ENCODE results near the gene XYLB.

Gene XYLB

GRCh38 chr3:38345879-38346586 lies 552 bp upstream of the XYLB start:
- Mint-ChIP-seq H3K36me3 (no peaks in the 10 kb centered on the region), H3K27ac (no peak overlapping the region), H3K27me3 (peaks cover 2% of the 10 kb centered on the region), H3K9me3 (no peaks in the 10 kb centered on the region), H3K4me3 (peak overlapping the region; percentile 87), H3K4me1 (no peaks in the 10 kb centered on the region)

GRCh38 chr3:38347421-38348200 lies 1.0 kb downstream of the XYLB start:
- H3K4me3 Mint-ChIP-seq, result peak overlapping the region; percentile 82
- no peaks in the 10 kb centered on the region for H3K9me3 Mint-ChIP-seq
- H3K36me3 Mint-ChIP-seq, result no peaks in the 10 kb centered on the region
- H3K4me1 Mint-ChIP-seq, result no peaks in the 10 kb centered on the region
- peak overlapping the region; percentile 59 for H3K27ac Mint-ChIP-seq
- peaks cover 2% of the 10 kb centered on the region for H3K27me3 Mint-ChIP-seq

GRCh38 chr3:38348903-38349302 lies 2.3 kb downstream of the XYLB start:
- Mint-ChIP-seq H3K27ac (no peak overlapping the region), H3K4me3 (no peak overlapping the region), H3K9me3 (no peaks in the 10 kb centered on the region), H3K27me3 (no peaks in the 10 kb centered on the region), H3K36me3 (no peaks in the 10 kb centered on the region), H3K4me1 (no peaks in the 10 kb centered on the region)

GRCh38 chr3:38349684-38350359 lies 3.2 kb downstream of the XYLB start:
- H3K27ac Mint-ChIP-seq, result no peak overlapping the region
- H3K4me1 Mint-ChIP-seq, result no peaks in the 10 kb centered on the region
- no peaks in the 10 kb centered on the region for H3K9me3 Mint-ChIP-seq
- H3K4me3 Mint-ChIP-seq, result no peak overlapping the region
- no peaks in the 10 kb centered on the region for H3K27me3 Mint-ChIP-seq
- no peaks in the 10 kb centered on the region for H3K36me3 Mint-ChIP-seq

GRCh38 chr3:38353151-38353550 lies 6.6 kb downstream of the XYLB start:
- H3K4me1 Mint-ChIP-seq, result no peaks in the 10 kb centered on the region
- no peak overlapping the region for H3K4me3 Mint-ChIP-seq
- no peaks in the 10 kb centered on the region for H3K27me3 Mint-ChIP-seq
- no peaks in the 10 kb centered on the region for H3K9me3 Mint-ChIP-seq
- no peak overlapping the region for H3K27ac Mint-ChIP-seq
- H3K36me3 Mint-ChIP-seq, result no peaks in the 10 kb centered on the region

GRCh38 chr3:38354588-38355330 lies 8.2 kb downstream of the XYLB start:
- no peaks in the 10 kb centered on the region for H3K27me3 Mint-ChIP-seq
- no peaks in the 10 kb centered on the region for H3K9me3 Mint-ChIP-seq
- no peaks in the 10 kb centered on the region for H3K36me3 Mint-ChIP-seq
- no peak overlapping the region for H3K27ac Mint-ChIP-seq
- H3K4me3 Mint-ChIP-seq, result no peak overlapping the region
- no peaks in the 10 kb centered on the region for H3K4me1 Mint-ChIP-seq

- Mint-ChIP-seq H3K27ac (no peak overlapping the region), H3K4me1 (no peaks in the 10 kb centered on the region), H3K27me3 (no peaks in the 10 kb centered on the region), H3K4me3 (no peak overlapping the region), H3K36me3 (peaks cover 2% of the 10 kb centered on the region), H3K9me3 (no peaks in the 10 kb centered on the region)
Observed at GRCh38 chr3:38359038-38359437, 12.5 kb downstream of the XYLB start.

- no peak overlapping the region for H3K4me3 Mint-ChIP-seq
- H3K9me3 Mint-ChIP-seq, result no peaks in the 10 kb centered on the region
- H3K36me3 Mint-ChIP-seq, result peaks cover 2% of the 10 kb centered on the region
- no peak overlapping the region for H3K27ac Mint-ChIP-seq
- peaks cover 7% of the 10 kb centered on the region for H3K4me1 Mint-ChIP-seq
- no peaks in the 10 kb centered on the region for H3K27me3 Mint-ChIP-seq
Observed at GRCh38 chr3:38360345-38360744, 13.8 kb downstream of the XYLB start.

- Mint-ChIP-seq H3K27ac (no peak overlapping the region), H3K4me3 (no peak overlapping the region), H3K36me3 (peaks cover 2% of the 10 kb centered on the region), H3K9me3 (no peaks in the 10 kb centered on the region), H3K27me3 (no peaks in the 10 kb centered on the region), H3K4me1 (peaks cover 7% of the 10 kb centered on the region)
Observed at GRCh38 chr3:38361496-38361895, 14.9 kb downstream of the XYLB start.

GRCh38 chr3:38362825-38363224 lies 16.2 kb downstream of the XYLB start:
- H3K4me1 Mint-ChIP-seq, result peaks cover 7% of the 10 kb centered on the region
- H3K36me3 Mint-ChIP-seq, result peaks cover 2% of the 10 kb centered on the region
- H3K4me3 Mint-ChIP-seq, result no peak overlapping the region
- no peaks in the 10 kb centered on the region for H3K27me3 Mint-ChIP-seq
- H3K27ac Mint-ChIP-seq, result no peak overlapping the region
- no peaks in the 10 kb centered on the region for H3K9me3 Mint-ChIP-seq

GRCh38 chr3:38364721-38365400 lies 18.3 kb downstream of the XYLB start:
- H3K4me3 Mint-ChIP-seq, result no peak overlapping the region
- H3K9me3 Mint-ChIP-seq, result no peaks in the 10 kb centered on the region
- H3K4me1 Mint-ChIP-seq, result peaks cover 7% of the 10 kb centered on the region
- H3K36me3 Mint-ChIP-seq, result peaks cover 2% of the 10 kb centered on the region
- H3K27me3 Mint-ChIP-seq, result no peaks in the 10 kb centered on the region
- no peak overlapping the region for H3K27ac Mint-ChIP-seq

GRCh38 chr3:38365469-38366062 lies 19.0 kb downstream of the XYLB start:
- no peak overlapping the region for H3K4me3 Mint-ChIP-seq
- no peaks in the 10 kb centered on the region for H3K27me3 Mint-ChIP-seq
- H3K9me3 Mint-ChIP-seq, result no peaks in the 10 kb centered on the region
- no peak overlapping the region for H3K27ac Mint-ChIP-seq
- H3K36me3 Mint-ChIP-seq, result peaks cover 2% of the 10 kb centered on the region
- H3K4me1 Mint-ChIP-seq, result peaks cover 7% of the 10 kb centered on the region

GRCh38 chr3:38366082-38366481 lies 19.5 kb downstream of the XYLB start:
- Mint-ChIP-seq H3K27me3 (no peaks in the 10 kb centered on the region), H3K4me1 (peaks cover 7% of the 10 kb centered on the region), H3K4me3 (no peak overlapping the region), H3K9me3 (no peaks in the 10 kb centered on the region), H3K36me3 (peaks cover 2% of the 10 kb centered on the region), H3K27ac (no peak overlapping the region)

GRCh38 chr3:38367779-38368178 lies 21.2 kb downstream of the XYLB start:
- H3K27ac Mint-ChIP-seq, result no peak overlapping the region
- no peaks in the 10 kb centered on the region for H3K9me3 Mint-ChIP-seq
- H3K4me1 Mint-ChIP-seq, result peaks cover 7% of the 10 kb centered on the region
- H3K36me3 Mint-ChIP-seq, result peaks cover under 1% of the 10 kb centered on the region
- H3K4me3 Mint-ChIP-seq, result no peak overlapping the region
- H3K27me3 Mint-ChIP-seq, result no peaks in the 10 kb centered on the region

GRCh38 chr3:38368238-38368637 lies 21.7 kb downstream of the XYLB start:
- Mint-ChIP-seq H3K4me3 (no peak overlapping the region), H3K27ac (no peak overlapping the region), H3K27me3 (no peaks in the 10 kb centered on the region), H3K9me3 (no peaks in the 10 kb centered on the region), H3K4me1 (peaks cover 12% of the 10 kb centered on the region), H3K36me3 (peaks cover 3% of the 10 kb centered on the region)
